T-cell (primary cell): ENCODE measurements around the gene ENDOD1. TPM values are rescaled to one million over a fixed set of nuclear protein-coding genes. Genes with fewer than 3 reads are reported as not detected.

Experiments
- ATAC-seq, 4 experiments: fragments of 200-7000 bp in 3 of 4; fragments of 150-1000 bp in 1 of 4; cut with Tn5 transposase; replicated peaks in 1 of 4; 1 replicate in 3 of 4; 2 replicates in 1 of 4; pipeline ENCODE4 v1.10.0; 2021; ENCODE audit warnings: moderate library complexity in 3 of 4, mild to moderate bottlenecking in 2 of 4, moderate number of reproducible peaks in 1 of 4
- CTCF ChIA-PET, 2 donors: fragments of 300-600 bp; sonication (Branson Sonifier 250); formaldehyde crosslinking; loops; one replicate each; lab custom pipeline; 2022; ENCODE audit warnings: antibody characterized with exemption in 2 of 2; lab: Charles Lee
- POLR2A ChIA-PET, 2 donors: fragments of 300-600 bp; sonication (Branson Sonifier 250); formaldehyde crosslinking; loops; one replicate each; lab custom pipeline; 2022; ENCODE audit warnings: antibody characterized with exemption in 2 of 2; lab: Charles Lee
- DNase-seq, 35 experiments: peaks; one replicate each; pipeline versions ENCODE4 v3.0.0 to v3.0.0-alpha.2; 2013 to 2023
- H3K27ac ChIP-seq: one replicate; pipeline ENCODE4 v1.5.1; 2013; ENCODE audit warnings: low read length
- H3K27me3 ChIP-seq, 2 experiments: replicated peaks in 1 of 2; 1 replicate in 1 of 2; 2 replicates in 1 of 2; pipeline versions ENCODE4 v1.6.1 to v1.7.0; 2013; ENCODE audit warnings: low read length in 1 of 2, mixed read lengths in 1 of 2; ENCODE audit not compliant: control insufficient read depth in 2 of 2, insufficient read depth in 2 of 2; ENCODE audit errors: extremely low read depth in 1 of 2
- H3K36me3 ChIP-seq, 2 donors: 1 replicate in 1 of 2; 2 replicates in 1 of 2; pipeline versions ENCODE4 v1.6.1 to v1.7.0; 2013; ENCODE audit warnings: low read length in 1 of 2; ENCODE audit not compliant: control insufficient read depth in 2 of 2, insufficient read depth in 1 of 2; ENCODE audit errors: extremely low read depth in 1 of 2
- H3K4me1 ChIP-seq, 2 experiments: 1 replicate in 1 of 2; 2 replicates in 1 of 2; pipeline versions ENCODE4 v1.6.1 to v1.7.0; 2013; ENCODE audit warnings: low read length in 2 of 2, mixed read lengths in 1 of 2; ENCODE audit not compliant: insufficient read depth in 2 of 2, control insufficient read depth in 1 of 2; ENCODE audit errors: extremely low read depth in 1 of 2
- H3K4me3 ChIP-seq, 2 donors: 1 replicate in 1 of 2; 2 replicates in 1 of 2; pipeline versions ENCODE4 v1.5.1 to v1.7.0; 2013; ENCODE audit warnings: mild to moderate bottlenecking in 2 of 2, low read length in 1 of 2, moderate library complexity in 1 of 2; ENCODE audit not compliant: control insufficient read depth in 1 of 2; ENCODE audit errors: extremely low read depth in 1 of 2
- H3K9me3 ChIP-seq: 2 replicates; pipeline ENCODE4 v1.7.0; 2013
- H3K27ac Mint-ChIP-seq, 2 donors: one replicate each; pipeline ENCODE4 v1.8.0; 2020 to 2021; ENCODE audit warnings: mild to moderate bottlenecking in 2 of 2, mixed read lengths in 2 of 2
- H3K27me3 Mint-ChIP-seq, 2 donors: one replicate each; pipeline ENCODE4 v1.8.0; 2021 to 2022; ENCODE audit warnings: mixed read lengths in 2 of 2
- H3K36me3 Mint-ChIP-seq: one replicate; pipeline ENCODE4 v1.8.0; 2021; ENCODE audit warnings: mixed read lengths
- H3K4me1 Mint-ChIP-seq, 3 donors: one replicate each; pipeline ENCODE4 v1.8.0; 2020 to 2022; ENCODE audit warnings: mixed read lengths in 3 of 3, mild to moderate bottlenecking in 1 of 3
- H3K4me3 Mint-ChIP-seq, 3 donors: one replicate each; pipeline ENCODE4 v1.8.0; 2020 to 2022; ENCODE audit warnings: mild to moderate bottlenecking in 3 of 3, mixed read lengths in 3 of 3, moderate library complexity in 3 of 3
- H3K9me3 Mint-ChIP-seq, 3 donors: one replicate each; pipeline ENCODE4 v1.8.0; 2020 to 2022; ENCODE audit warnings: mixed read lengths in 3 of 3
- WGBS: methylation state at CpG from one replicate; pipeline ENCODE4 v1.1.5; 2013; ENCODE audit warnings: missing lambda C conversion rate; ENCODE audit not compliant: insufficient coverage; 5-methylcytosine and 5-hydroxymethylcytosine counted together
- total RNA-seq, 35 experiments: library from RNA in 6 of 35; stranded (reverse) in 6 of 35; fragments of 120-200 nt in 1 of 35; gene quantifications; one replicate each; pipeline versions ENCODE4 v1.2.1 to v1.2.4 and lab custom pipeline; 2013 to 2026

ENDOD1 gene
- total RNA-seq, 5 donors from 2014 or later (not counting 1 experiment from before 2014, with no cell fraction given): 7.4 to 13.1 (median 9.8) TPM

- no peak overlapping the region for H3K27ac ChIP-seq
- no peaks in the 10 kb centered on the region for H3K4me1 ChIP-seq
- WGBS: 100% methylated on average over 1 of the region's 5 CpGs
- ATAC-seq (no peak), DNase-seq (no peak)
- Mint-ChIP-seq H3K4me1 (peaks cover 0 to 6% (median 0%) of the 10 kb centered on the region in 3 donors), H3K4me3 (no peak overlapping the region), H3K36me3 (no peaks in the 10 kb centered on the region), H3K27me3 (peaks cover 0 to 3% of the 10 kb centered on the region in 2 donors), H3K27ac (no peak overlapping the region), H3K9me3 (no peaks in the 10 kb centered on the region)
- H3K27me3 ChIP-seq: peaks cover 0 to 7% of the 10 kb centered on the region in 2 experiments
- ChIA-PET CTCF (interaction anchor here in 1 of 2 donors (1.1 to 1.6 kb wide), 2 partner anchors 9 to 11 kb away, joined by 4 read pairs; no protein-coding TSS in a partner anchor), POLR2A (interaction anchor here in 1 of 2 donors (0.8 kb wide), 1 partner anchor 48 kb away, joined by 3 read pairs; no protein-coding TSS in a partner anchor)
- H3K36me3 ChIP-seq: no peaks in the 10 kb centered on the region
- no peaks in the 10 kb centered on the region for H3K9me3 ChIP-seq
- no peak overlapping the region for H3K4me3 ChIP-seq
Measured at GRCh38 chr11:95081010-95081409, 8.6 kb upstream of the ENDOD1 start.

GRCh38 chr11:95081412-95081811 is 8.2 kb upstream of the ENDOD1 start:
- H3K4me3 Mint-ChIP-seq: no peak overlapping the region
- 69% methylated on average over 3 of the region's 4 CpGs for WGBS
- H3K27me3 Mint-ChIP-seq: peaks cover 0 to 3% of the 10 kb centered on the region in 2 donors
- H3K36me3 Mint-ChIP-seq: no peaks in the 10 kb centered on the region
- no peaks in the 10 kb centered on the region for H3K9me3 Mint-ChIP-seq
- H3K36me3 ChIP-seq: no peaks in the 10 kb centered on the region
- H3K9me3 ChIP-seq: no peaks in the 10 kb centered on the region
- peaks cover 0 to 7% of the 10 kb centered on the region in 2 experiments for H3K27me3 ChIP-seq
- ChIA-PET POLR2A (interaction anchor here in 1 of 2 donors (0.8 kb wide), 1 partner anchor 48 kb away, joined by 3 read pairs; no protein-coding TSS in a partner anchor), CTCF (interaction anchor here (0.9 to 1.1 kb wide), 2 partner anchors 9 to 14 kb away, joined by 3 to 4 read pairs; no protein-coding TSS in a partner anchor)
- no peaks in the 10 kb centered on the region for H3K4me1 ChIP-seq
- H3K4me3 ChIP-seq: no peak overlapping the region
- peaks cover 0 to 6% (median 0%) of the 10 kb centered on the region in 3 donors for H3K4me1 Mint-ChIP-seq
- DNase-seq (no peak), ATAC-seq (no peak)
- H3K27ac ChIP-seq: no peak overlapping the region
- H3K27ac Mint-ChIP-seq: no peak overlapping the region

GRCh38 chr11:95082576-95083001 is 7.1 kb upstream of the ENDOD1 start:
- DNase-seq (no peak), ATAC-seq (no peak)
- Histone ChIP-seq H3K4me1 (no peaks in the 10 kb centered on the region), H3K4me3 (no peak overlapping the region), H3K27ac (no peak overlapping the region), H3K27me3 (peaks cover 0 to 7% of the 10 kb centered on the region in 2 experiments), H3K9me3 (no peaks in the 10 kb centered on the region), H3K36me3 (no peaks in the 10 kb centered on the region)
- H3K4me3 Mint-ChIP-seq: no peak overlapping the region
- CTCF ChIA-PET: interaction anchor here (0.6 to 0.9 kb wide), 3 partner anchors 12 to 15 kb away, joined by 3 to 8 read pairs (median 3); no protein-coding TSS in a partner anchor
- POLR2A ChIA-PET: no interaction called here
- H3K36me3 Mint-ChIP-seq: no peaks in the 10 kb centered on the region
- H3K27me3 Mint-ChIP-seq: peaks cover 0 to 3% of the 10 kb centered on the region in 2 donors
- H3K27ac Mint-ChIP-seq: no peak overlapping the region
- WGBS: 88% methylated on average over 1 of the region's 2 CpGs
- H3K4me1 Mint-ChIP-seq: peaks cover 0 to 6% (median 0%) of the 10 kb centered on the region in 3 donors
- no peaks in the 10 kb centered on the region for H3K9me3 Mint-ChIP-seq

GRCh38 chr11:95084509-95084908 is 5.1 kb upstream of the ENDOD1 start:
- Mint-ChIP-seq H3K4me1 (peaks cover 6 to 19% (median 13%) of the 10 kb centered on the region in 3 donors), H3K27ac (no peak overlapping the region), H3K4me3 (no peak overlapping the region), H3K27me3 (no peaks in the 10 kb centered on the region), H3K9me3 (no peaks in the 10 kb centered on the region), H3K36me3 (no peaks in the 10 kb centered on the region)
- Histone ChIP-seq H3K4me1 (peaks cover 2 to 10% of the 10 kb centered on the region in 2 experiments), H3K36me3 (no peaks in the 10 kb centered on the region), H3K4me3 (no peak overlapping the region), H3K27me3 (peaks cover 0 to 7% of the 10 kb centered on the region in 2 experiments), H3K27ac (no peak overlapping the region), H3K9me3 (no peaks in the 10 kb centered on the region)
- ChIA-PET CTCF (interaction anchor here (1.0 to 1.2 kb wide), 4 partner anchors 9 to 17 kb away, joined by 3 to 6 read pairs (median 4); no protein-coding TSS in a partner anchor), POLR2A (interaction anchor here (0.5 to 1.6 kb wide), 3 partner anchors 8 to 674 kb away, joined by 3 to 9 read pairs (median 5); partner anchors contain the start of gene SRSF8 (in 1 of the 2))
- no peak for DNase-seq
- no peak for ATAC-seq

GRCh38 chr11:95085117-95085816 is 4.4 kb upstream of the ENDOD1 start:
- no peak for DNase-seq
- 80% methylated on average over 1 of the region's 3 CpGs for WGBS

GRCh38 chr11:95086151-95086550 is 3.5 kb upstream of the ENDOD1 start:
- peaks cover 16 to 29% (median 24%) of the 10 kb centered on the region in 3 donors for H3K4me1 Mint-ChIP-seq
- no peaks in the 10 kb centered on the region for H3K9me3 ChIP-seq
- H3K36me3 Mint-ChIP-seq: no peaks in the 10 kb centered on the region
- no peaks in the 10 kb centered on the region for H3K27me3 Mint-ChIP-seq
- no peaks in the 10 kb centered on the region for H3K9me3 Mint-ChIP-seq
- no peak overlapping the region for H3K4me3 Mint-ChIP-seq
- no peak overlapping the region for H3K27ac Mint-ChIP-seq
- ATAC-seq (no peak), DNase-seq (no peak)
- ChIA-PET CTCF (interaction anchor here (0.5 to 0.7 kb wide), 2 partner anchors 21 to 1326 kb away, joined by 3 read pairs; no protein-coding TSS in a partner anchor), POLR2A (interaction anchor here in 1 of 2 donors (1.6 kb wide), 1 partner anchor 10 kb away, joined by 3 read pairs; no protein-coding TSS in a partner anchor)
- WGBS: 94% methylated on average over 2 of the region's 2 CpGs
- peaks cover 5 to 21% of the 10 kb centered on the region in 2 experiments for H3K4me1 ChIP-seq
- no peak overlapping the region for H3K4me3 ChIP-seq
- no peaks in the 10 kb centered on the region for H3K36me3 ChIP-seq
- peaks cover 0 to 4% of the 10 kb centered on the region in 2 experiments for H3K27me3 ChIP-seq
- H3K27ac ChIP-seq: no peak overlapping the region

More at GRCh38 chr11:95085117-95085816, 4.4 kb upstream of the ENDOD1 start:
- H3K27ac Mint-ChIP-seq: no peak overlapping the region
- no peak for ATAC-seq
- H3K4me1 ChIP-seq: peaks cover 2 to 12% of the 10 kb centered on the region in 2 experiments
- H3K4me3 Mint-ChIP-seq: no peak overlapping the region
- no peaks in the 10 kb centered on the region for H3K9me3 ChIP-seq
- no peaks in the 10 kb centered on the region for H3K9me3 Mint-ChIP-seq
- peaks cover 0 to 7% of the 10 kb centered on the region in 2 experiments for H3K27me3 ChIP-seq
- no peak overlapping the region for H3K27ac ChIP-seq
- H3K4me3 ChIP-seq: no peak overlapping the region
- no peaks in the 10 kb centered on the region for H3K27me3 Mint-ChIP-seq
- CTCF ChIA-PET: interaction anchor here (0.7 to 1.2 kb wide), 5 partner anchors 8 to 22 kb away, joined by 3 to 6 read pairs (median 3); no protein-coding TSS in a partner anchor
- no peaks in the 10 kb centered on the region for H3K36me3 Mint-ChIP-seq
- peaks cover 7 to 20% (median 15%) of the 10 kb centered on the region in 3 donors for H3K4me1 Mint-ChIP-seq
- POLR2A ChIA-PET: interaction anchor here (0.9 to 1.6 kb wide), 2 partner anchors 9 to 19 kb away, joined by 3 to 5 read pairs; partner anchors contain the start of gene SRSF8 (in 1 of the 2)
- no peaks in the 10 kb centered on the region for H3K36me3 ChIP-seq
